ENCODE results near the gene VPS37D. TPM values are rescaled to one million over a fixed set of nuclear protein-coding genes. Genes with fewer than 3 reads are reported as not detected.

VPS37D gene
- total RNA-seq, 2 donors from 2014 or later: 6.1 to 9.1 TPM

GRCh38 chr7:73681031-73681430 is 13.4 kb downstream of the VPS37D start:
- H3K27ac Mint-ChIP-seq: peak overlapping the region; percentile 30

GRCh38 chr7:73682745-73683055 is 15.1 kb downstream of the VPS37D start:
- peaks cover 21% of the 10 kb centered on the region for H3K4me1 Mint-ChIP-seq
- H3K27me3 Mint-ChIP-seq (ENCODE audit: insufficient read depth): no peaks in the 10 kb centered on the region

More at GRCh38 chr7:73681031-73681430, 13.4 kb downstream of the VPS37D start:
- Mint-ChIP-seq H3K9me3 (no peaks in the 10 kb centered on the region), H3K36me3 (ENCODE audit: low read depth) (peaks cover 23% of the 10 kb centered on the region), H3K4me3 (peak overlapping the region; percentile 94), H3K4me1 (peaks cover 21% of the 10 kb centered on the region), H3K27me3 (ENCODE audit: insufficient read depth) (no peaks in the 10 kb centered on the region)
- DNase-seq: no peak
- Histone ChIP-seq H3K4me3 (ENCODE audit: low read length) (peak overlapping the region; percentile 97), H3K27ac (ENCODE audit: low read depth, low read length) (no peak overlapping the region), H3K9ac (ENCODE audit: extremely low read depth, low read length, poor library complexity, severe bottlenecking) (no peak overlapping the region), H3K4me1 (ENCODE audit: control insufficient read depth, insufficient read depth, low read length) (peaks cover 4% of the 10 kb centered on the region), H3K36me3 (ENCODE audit: control insufficient read depth, insufficient read depth, low read length) (peaks cover 9% of the 10 kb centered on the region), H3K27me3 (ENCODE audit: control insufficient read depth, insufficient read depth, low read length, poor library complexity, severe bottlenecking) (no peaks in the 10 kb centered on the region), H3K9me3 (ENCODE audit: control insufficient read depth, low read length) (no peaks in the 10 kb centered on the region)
- 59 to 78% methylated on average over 3 to 8 of the region's 8 CpGs for WGBS, 2 experiments (ENCODE audit: insufficient coverage in 1 of 2, insufficient read length in 1 of 2)
- TF ChIP-seq CTCF (conservative IDR thresholded peaks at IDR 0.05): no peak

GRCh38 chr7:73683056-73683787 is 15.6 kb downstream of the VPS37D start, which contains the start of the genes BUD23 and DNAJC30:
Gene BUD23, plus strand, starts transcription at chr7:73683597. Its CDS starts 29 bp downstream, at chr7:73683626.
Gene DNAJC30, minus strand, starts transcription at chr7:73683453. Its CDS starts 30 bp downstream, at chr7:73683423.
- peaks cover 29% of the 10 kb centered on the region for H3K36me3 Mint-ChIP-seq (ENCODE audit: low read depth)
- peak within 1 kb of the TSS; percentile 68 for H3K27ac ChIP-seq (ENCODE audit: low read depth, low read length)
- H3K9me3 Mint-ChIP-seq: no peaks in the 10 kb centered on the region
- peaks cover 24% of the 10 kb centered on the region for H3K36me3 ChIP-seq (ENCODE audit: control insufficient read depth, insufficient read depth, low read length)
- H3K27ac Mint-ChIP-seq: peak within 1 kb of the TSS; percentile 97
- TF ChIP-seq CTCF (conservative IDR thresholded peaks at IDR 0.05): no peak
- peak within 1 kb of the TSS; percentile 92 for H3K9ac ChIP-seq (ENCODE audit: extremely low read depth, low read length, poor library complexity, severe bottlenecking)
- H3K27me3 ChIP-seq (ENCODE audit: control insufficient read depth, insufficient read depth, low read length, poor library complexity, severe bottlenecking): no peaks in the 10 kb centered on the region
- H3K4me1 Mint-ChIP-seq: peaks cover 21% of the 10 kb centered on the region
- H3K4me3 Mint-ChIP-seq: peak within 1 kb of the TSS; percentile 94
- H3K27me3 Mint-ChIP-seq (ENCODE audit: insufficient read depth): no peaks in the 10 kb centered on the region
- peaks cover 4% of the 10 kb centered on the region for H3K4me1 ChIP-seq (ENCODE audit: control insufficient read depth, insufficient read depth, low read length)
- WGBS, 2 experiments (ENCODE audit: insufficient coverage in 1 of 2, insufficient read length in 1 of 2): 0% methylated on average over 35 to 68 of the region's 68 CpGs
- H3K4me3 ChIP-seq (ENCODE audit: low read length): peak within 1 kb of the TSS; percentile 97
- DNase-seq: peak; percentile 99
- H3K9me3 ChIP-seq (ENCODE audit: control insufficient read depth, low read length): no peaks in the 10 kb centered on the region

More at GRCh38 chr7:73682745-73683055, 15.1 kb downstream of the VPS37D start:
- Mint-ChIP-seq H3K27ac (peak overlapping the region; percentile 78), H3K4me3 (peak overlapping the region; percentile 94), H3K9me3 (no peaks in the 10 kb centered on the region), H3K36me3 (ENCODE audit: low read depth) (peaks cover 31% of the 10 kb centered on the region)
- Histone ChIP-seq H3K9me3 (ENCODE audit: control insufficient read depth, low read length) (no peaks in the 10 kb centered on the region), H3K4me3 (ENCODE audit: low read length) (peak overlapping the region; percentile 97), H3K36me3 (ENCODE audit: control insufficient read depth, insufficient read depth, low read length) (peaks cover 26% of the 10 kb centered on the region), H3K27me3 (ENCODE audit: control insufficient read depth, insufficient read depth, low read length, poor library complexity, severe bottlenecking) (no peaks in the 10 kb centered on the region), H3K27ac (ENCODE audit: low read depth, low read length) (peak overlapping the region; percentile 68), H3K4me1 (ENCODE audit: control insufficient read depth, insufficient read depth, low read length) (peaks cover 4% of the 10 kb centered on the region), H3K9ac (ENCODE audit: extremely low read depth, low read length, poor library complexity, severe bottlenecking) (peak overlapping the region; percentile 92)
- WGBS, 2 experiments (ENCODE audit: insufficient coverage in 1 of 2, insufficient read length in 1 of 2): 0 to 1% methylated on average over 28 to 33 of the region's 33 CpGs
- no peak for TF ChIP-seq CTCF (conservative IDR thresholded peaks at IDR 0.05)
- DNase-seq: peak; percentile 60
